KG1 (cell line): ENCODE data around the gene HTR2C.
A peak's percentile ranks its signal among the peaks of the same experiment; 100 is the strongest.
"Not testable (repeated sequence)": the region's sequence is repeated elsewhere in the genome, so short reads cannot be mapped to it uniquely, and the experiment has no call there.

Experiments used
- DNase-seq: peaks from one replicate; lab custom pipeline; 2025; lab: John Stamatoyannopoulos, UW

The HTR2C gene

DNA sequence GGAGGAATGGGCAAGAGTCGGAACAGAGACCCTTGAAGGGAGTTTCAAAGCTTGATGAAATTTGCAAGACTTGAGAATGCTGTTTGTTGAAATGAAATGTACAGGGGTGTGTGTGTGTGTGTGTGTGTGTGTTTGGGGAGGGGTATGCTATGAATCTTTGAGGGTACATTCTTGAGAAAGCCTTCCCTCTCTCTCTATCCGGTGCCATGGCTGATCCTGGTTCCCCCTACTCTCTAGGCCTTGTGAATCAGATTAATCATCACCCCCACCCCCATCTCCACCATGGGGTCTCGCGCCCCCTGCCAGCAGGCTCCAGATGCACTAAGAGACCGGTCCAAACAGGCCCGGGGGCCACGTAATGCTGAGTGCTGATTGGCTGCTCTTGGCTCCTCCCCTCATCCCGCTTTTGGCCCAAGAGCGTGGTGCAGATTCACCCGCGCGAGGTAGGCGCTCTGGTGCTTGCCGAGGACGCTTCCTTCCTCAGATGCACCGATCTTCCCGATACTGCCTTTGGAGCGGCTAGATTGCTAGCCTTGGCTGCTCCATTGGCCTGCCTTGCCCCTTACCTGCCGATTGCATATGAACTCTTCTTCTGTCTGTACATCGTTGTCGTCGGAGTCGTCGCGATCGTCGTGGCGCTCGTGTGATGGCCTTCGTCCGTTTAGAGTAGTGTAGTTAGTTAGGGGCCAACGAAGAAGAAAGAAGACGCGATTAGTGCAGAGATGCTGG, at the start of gene HTR2C:
Gene HTR2C, plus strand, starts transcription at position 441 of the 729 bp plus-strand sequence. CDS start 142,851 bp downstream, outside the sequence.
- DNase-seq, result no peak

DNA sequence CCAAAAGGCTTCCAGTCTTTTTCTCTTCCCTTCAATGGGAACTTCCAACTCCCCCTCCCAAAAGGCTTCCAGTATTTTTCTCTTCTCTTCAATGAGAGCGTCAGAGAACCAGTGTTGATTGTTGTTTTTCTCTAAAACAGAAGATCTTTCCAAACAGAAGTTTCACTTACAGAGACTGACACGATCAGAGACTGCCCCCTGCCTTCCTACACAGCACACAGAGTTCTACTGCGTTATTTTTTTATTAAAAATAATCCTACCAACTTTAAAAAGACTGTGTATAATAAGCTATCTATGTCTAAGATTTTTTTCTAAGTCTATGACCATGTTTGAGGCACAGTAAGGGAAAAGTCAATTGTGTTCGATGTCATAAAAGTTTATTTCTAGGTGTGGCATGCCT, 3.5 kb upstream of the HTR2C start:
- DNase-seq, result no peak

- no peak for DNase-seq
Measured at GRCh38 chrX:114581528-114582263, 2.2 kb upstream of the HTR2C start.

DNA sequence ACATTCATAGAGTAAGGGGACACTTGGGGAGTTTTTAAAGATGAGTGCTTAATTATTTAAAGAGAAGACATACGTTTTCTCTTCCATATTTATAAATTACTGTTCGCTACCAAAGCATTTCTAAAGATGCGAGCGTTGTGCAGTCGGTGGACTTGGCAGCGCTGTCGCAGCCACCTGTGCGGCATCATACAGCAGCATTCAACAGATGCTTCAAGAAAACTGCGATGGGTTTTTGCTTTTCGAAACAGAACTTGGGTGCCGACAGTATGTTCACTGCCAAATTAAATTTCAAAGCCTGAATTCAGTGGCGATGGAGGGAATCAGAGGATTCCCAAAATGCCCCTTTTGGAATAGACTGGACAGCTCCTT, 1.6 kb upstream of the HTR2C start:
- no peak for DNase-seq

DNA sequence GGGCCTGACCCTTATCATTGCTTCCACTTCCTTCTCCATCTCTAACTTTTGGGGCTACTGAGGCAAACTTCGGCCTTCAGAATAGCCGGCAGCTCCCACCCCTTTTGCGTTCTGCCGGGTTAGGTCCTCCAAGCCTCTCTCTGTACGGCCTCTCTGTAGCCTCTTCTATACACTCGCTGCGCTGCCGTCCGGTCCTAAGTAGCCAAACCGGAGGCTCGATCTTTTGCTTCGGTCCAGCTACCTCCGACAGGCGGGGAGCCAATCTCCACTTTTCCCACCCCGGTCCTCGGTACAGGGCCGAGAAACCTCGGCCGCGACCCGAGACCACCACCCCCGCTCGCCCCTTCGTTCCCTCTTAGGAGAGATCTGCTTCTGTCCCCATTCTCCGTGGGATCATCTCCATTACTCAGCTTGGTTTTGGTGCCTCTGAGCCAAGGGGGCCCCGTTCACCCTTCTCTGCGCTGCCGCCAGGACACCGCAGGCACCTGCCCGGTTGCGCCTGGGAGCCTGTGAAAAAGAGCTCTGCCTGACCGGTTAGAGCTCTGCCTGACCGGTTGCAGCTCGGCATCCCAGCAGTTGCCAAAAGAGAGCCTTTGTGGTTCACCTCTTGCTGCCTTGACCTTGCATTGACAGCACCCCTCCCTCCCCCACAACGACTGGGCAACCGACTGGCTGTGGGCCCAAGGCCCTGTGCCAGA, 1.0 kb upstream of the HTR2C start:
- DNase-seq, result no peak

GRCh38 chrX:114584375-114584943, 573 bp downstream of the HTR2C start:
- no peak for DNase-seq

DNA sequence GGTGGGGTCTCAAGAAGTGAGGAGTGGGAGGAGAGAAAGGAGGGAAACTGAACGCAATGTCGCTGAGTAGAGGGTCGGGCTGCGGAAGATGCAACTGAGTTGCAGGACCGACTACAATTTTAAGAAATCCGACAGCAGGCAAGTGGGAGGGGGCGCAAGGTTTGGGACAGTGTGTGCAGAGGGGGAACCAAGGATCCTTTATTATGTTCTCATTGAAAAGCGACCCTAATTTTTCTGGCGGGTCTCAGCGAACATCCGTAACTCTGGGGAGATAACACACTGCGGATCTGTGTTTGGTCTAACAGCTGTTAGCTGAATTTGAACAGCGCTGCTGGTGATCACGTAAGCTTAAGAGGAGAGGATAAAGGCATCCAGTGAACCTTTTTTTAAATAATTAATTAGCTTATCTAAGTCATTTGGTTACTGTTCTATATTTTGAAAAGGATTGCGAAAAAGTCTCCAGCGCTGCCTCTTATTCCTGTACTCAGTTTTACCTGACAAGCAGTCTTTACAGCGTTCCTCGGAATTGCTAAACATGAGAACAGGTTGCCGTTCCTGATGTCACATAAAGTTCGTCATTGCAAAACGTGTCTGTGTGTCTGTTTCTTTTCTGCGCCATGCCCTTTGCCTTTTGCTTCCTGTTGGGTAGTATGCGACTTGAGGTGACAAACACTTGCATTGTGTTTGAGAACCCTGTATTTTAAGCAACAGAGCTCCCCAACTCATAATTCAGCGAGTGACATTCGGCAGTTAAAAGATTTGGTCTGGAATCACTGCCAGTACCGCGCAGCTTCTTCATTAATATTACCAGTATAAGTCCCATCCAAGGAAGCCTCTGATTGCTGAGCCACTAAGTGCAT, 1.3 kb downstream of the HTR2C start:
- DNase-seq, result no peak

GRCh38 chrX:114591121-114591520, 7.2 kb downstream of the HTR2C start:
- no peak for DNase-seq

GRCh38 chrX:114599305-114599704, 15.4 kb downstream of the HTR2C start:
- DNase-seq, result no peak

- no peak for DNase-seq
Measured at GRCh38 chrX:114599911-114600310, 16.0 kb downstream of the HTR2C start.

DNA sequence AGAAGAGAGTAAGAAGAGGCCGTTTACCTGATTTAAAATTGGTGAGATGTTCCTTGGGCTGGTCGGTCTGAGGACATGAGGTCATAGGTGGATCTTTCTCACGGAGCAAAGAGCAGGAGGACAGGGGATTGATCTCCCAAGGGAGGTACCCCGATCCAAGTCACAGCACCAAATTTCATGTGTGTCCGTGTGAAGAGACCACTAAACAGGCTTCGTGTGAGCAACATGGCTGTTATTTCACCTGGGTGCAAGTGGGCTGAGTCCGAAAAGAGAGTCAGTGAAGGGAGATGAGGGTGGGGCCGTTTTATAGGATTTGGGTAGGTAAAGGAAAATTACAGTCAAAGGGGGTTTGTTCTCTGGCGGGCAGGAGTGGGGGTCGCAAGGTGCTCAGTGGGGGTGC, 22.7 kb downstream of the HTR2C start:
- not testable (repeated sequence) for DNase-seq

GRCh38 chrX:114611018-114611619, 27.2 kb downstream of the HTR2C start:
- DNase-seq, result peak; percentile 4

DNA sequence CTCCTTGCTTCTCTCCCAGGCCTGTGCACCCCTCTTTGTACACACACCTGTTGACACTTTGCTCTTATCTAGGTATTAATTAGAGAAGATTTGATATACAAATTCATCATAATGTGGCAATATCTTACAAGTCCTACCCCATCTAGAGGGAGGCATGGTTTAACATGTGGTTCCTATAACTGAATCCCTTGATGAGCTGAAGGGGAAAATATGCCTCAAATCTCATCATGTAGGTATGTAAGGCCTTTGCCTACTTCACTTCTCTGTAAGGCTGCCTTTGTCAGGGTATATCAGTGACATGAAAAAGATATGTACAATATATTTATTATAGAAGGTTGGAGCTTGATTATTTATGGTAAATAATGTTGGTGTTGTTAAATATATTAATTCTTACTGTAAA, 31.9 kb downstream of the HTR2C start:
- no peak for DNase-seq

DNA sequence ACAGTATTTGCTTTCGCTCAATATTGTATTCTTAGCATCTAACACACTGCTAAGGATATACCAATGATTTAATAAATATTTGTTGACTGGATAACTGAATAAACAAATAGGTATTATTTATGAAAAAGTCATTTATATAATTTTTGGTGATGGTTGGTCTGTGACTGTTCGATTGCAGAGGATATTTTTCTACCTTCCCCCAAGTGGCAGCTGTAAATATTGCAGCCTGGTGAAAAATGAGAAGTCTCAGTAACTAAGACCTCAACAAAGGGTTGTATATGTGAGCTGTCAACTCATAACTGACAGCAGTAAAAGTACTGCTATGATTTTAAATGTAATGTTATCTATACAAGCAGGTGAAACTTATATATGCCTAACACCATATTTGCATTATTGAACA, 36.0 kb downstream of the HTR2C start:
- DNase-seq, result no peak

GRCh38 chrX:114626323-114626722, 42.4 kb downstream of the HTR2C start:
- peak; percentile 0 for DNase-seq

DNA sequence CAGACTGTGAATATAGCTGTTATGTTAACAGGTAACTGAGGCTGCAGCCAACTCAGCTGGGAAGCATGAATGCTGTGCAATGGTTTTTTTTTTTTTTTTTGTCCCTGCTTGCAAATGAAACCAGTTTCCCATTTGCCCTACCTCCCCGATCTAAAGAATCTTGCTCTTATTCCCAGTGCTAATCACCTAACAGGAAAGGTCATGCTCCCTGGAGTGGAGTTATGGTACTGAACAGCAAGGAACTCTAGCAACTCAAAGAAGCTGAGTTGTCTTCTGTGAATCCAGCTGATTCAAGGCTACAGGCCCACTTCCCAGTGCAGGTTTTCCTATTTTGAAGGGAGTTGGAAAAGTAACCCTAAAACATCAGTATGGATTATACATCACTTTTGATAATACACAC, 52.1 kb downstream of the HTR2C start:
- no peak for DNase-seq

- no peak for DNase-seq
Measured at GRCh38 chrX:114650351-114650750, 66.5 kb downstream of the HTR2C start.

DNA sequence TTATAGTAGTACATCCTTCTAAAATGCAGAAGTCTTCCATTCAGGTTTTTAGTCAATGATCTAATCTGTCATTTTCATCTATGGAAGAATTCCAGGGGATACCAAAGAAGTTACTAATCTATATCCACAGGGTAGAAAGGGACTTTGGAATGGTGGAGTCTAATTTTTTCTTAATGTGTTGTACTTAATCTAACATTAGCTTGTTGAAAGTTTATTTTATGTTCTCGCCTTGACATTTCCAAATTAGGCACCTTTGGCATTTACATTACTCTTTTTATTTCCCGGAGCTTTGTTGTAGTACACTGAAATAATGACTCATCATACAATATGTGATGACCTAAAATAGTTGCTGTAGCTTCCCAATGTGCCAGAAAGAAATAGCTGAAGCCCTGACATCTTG, 91.5 kb downstream of the HTR2C start:
- no peak for DNase-seq

DNA sequence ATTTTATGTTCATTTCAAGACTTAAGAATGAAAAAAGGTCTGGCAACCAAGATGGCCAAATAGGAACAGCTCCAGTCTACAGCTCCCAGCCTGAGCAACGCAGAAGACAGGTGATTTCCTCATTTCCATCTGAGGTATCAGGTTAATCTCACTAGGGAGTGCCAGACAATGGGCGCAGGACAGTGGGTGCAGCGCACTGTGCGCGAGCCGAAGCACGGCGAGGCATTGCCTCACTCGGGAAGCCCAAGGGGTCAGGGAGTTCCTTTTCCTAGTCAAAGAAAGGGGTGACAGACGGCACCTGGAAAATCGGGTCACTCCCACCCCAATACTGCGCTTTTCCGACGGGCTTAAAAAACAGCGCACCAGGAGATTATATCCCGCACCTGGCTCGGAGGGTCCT, 116.6 kb downstream of the HTR2C start:
- not testable (repeated sequence) for DNase-seq

DNA sequence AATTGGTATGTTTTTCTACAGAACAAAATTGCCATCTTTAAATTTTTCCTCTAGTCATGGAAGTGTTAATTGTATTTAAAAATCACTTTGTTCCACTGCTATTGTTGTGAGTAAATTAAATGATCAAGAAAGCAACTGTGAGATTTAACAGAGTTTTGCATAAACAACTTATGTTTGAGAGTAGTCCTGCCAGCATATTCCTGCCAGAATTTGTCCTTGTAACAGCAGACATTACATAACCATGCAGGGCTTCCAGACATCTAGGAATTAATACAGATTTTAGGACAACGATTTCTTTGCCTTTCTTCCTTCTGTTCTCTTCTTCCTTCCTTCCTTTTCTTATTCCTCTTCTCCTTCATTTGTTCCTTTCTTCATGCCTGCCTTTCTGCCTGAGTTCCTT, 125.5 kb downstream of the HTR2C start:
- DNase-seq, result no peak

GRCh38 chrX:114710571-114710970, 126.7 kb downstream of the HTR2C start:
- no peak for DNase-seq
